HG03280 (cell line): ENCODE measurements around the gene SPINK1.
"Not testable (repeated sequence)": the region's sequence is repeated elsewhere in the genome, so short reads cannot be mapped to it uniquely, and the experiment has no call there.

Experiments used
- ATAC-seq: cut with Tn5 transposase; IDR thresholded peaks from one replicate; pipeline ENCODE4 v1.9.1; 2021; ENCODE audit warnings: mild to moderate bottlenecking, moderate library complexity; ENCODE audit not compliant: unreplicated experiment

Gene SPINK1, protein sequence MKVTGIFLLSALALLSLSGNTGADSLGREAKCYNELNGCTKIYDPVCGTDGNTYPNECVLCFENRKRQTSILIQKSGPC

DNA sequence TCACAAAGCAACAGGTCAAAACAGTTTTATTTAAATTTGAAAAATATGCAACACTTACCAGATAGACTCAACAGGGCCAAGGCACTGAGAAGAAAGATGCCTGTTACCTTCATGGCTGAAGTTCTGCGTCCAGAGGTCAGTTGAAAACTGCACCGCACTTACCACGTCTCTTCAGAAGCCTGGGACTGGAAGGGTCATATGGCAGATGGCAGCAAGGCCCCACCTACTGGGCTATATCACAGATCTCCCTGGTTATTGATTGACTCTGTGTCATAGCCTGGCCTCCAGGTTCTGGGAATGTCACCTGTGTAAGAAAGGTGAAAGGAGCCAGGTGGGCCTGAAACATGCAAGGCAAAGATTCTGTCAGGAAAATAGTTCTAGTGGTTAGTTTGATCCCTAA is at the start of gene SPINK1:
SPINK1 (minus strand) TSS at position 207 of the 400 bp plus-strand sequence; CDS start at position 113, 94 bp downstream.
- ATAC-seq = no peak

- no peak for ATAC-seq
Measured at GRCh38 chr5:147880487-147880886, 49.0 kb upstream of the SPINK1 start.

DNA sequence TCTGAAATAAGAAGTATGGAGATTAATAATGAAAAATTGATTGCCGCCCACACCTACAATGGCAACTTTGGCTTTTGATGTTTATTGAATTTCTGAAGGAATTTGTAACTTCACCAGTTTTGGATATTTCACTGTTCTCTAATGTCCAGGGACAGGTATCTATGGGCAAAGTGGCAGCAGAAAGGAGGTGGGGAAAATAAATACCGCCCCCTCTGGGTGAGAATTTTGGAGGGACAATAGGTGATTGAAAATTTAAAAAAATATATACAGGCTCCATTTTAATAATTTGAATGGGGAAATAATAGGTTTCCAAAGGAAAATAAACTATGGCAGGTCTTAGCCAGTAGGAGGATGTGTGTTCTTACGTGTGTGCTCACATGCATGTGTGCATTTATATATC is 48.3 kb upstream of the SPINK1 start:
- ATAC-seq = no peak

DNA sequence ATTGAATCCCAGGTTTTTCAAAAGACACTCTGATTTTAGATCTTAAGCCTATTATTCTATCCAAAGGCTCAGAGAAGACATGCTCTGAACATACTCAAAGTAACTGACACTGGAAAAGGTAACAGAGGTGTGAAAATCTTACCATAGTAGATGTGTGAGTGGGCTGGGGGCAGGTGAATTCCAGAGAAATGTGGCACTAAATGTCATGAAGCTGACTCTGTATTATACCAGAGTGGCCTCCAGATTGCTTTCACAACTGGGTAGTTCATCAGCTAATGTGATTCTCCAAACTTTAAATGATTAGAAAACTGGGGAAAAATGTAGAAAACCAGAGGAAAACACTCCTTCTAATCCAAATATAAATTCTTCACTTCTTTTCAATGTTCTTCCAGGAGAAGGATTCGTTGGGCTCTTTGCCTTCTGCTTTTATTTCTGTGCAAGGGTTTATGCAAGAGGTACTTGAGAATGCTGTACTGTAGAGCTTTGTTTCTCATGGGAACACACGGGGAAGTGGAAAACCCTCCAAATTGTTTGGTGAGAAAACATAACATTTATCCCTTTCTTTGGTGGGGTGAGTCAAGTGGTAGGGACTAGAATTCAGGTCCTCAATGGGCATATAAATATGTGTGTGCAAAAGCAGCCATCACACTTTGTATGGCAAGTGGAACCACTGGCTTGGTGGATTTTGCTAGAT is 46.7 kb upstream of the SPINK1 start, which contains the start of gene SCGB3A2:
SCGB3A2 (plus strand) TSS at position 646 of the 694 bp plus-strand sequence. CDS start 93 bp downstream, outside the sequence.
- ATAC-seq = no peak

- ATAC-seq = no peak
Measured at GRCh38 chr5:147876626-147877025, 45.2 kb upstream of the SPINK1 start.

GRCh38 chr5:147876141-147876540 is 44.7 kb upstream of the SPINK1 start:
- no peak for ATAC-seq

- no peak for ATAC-seq
Measured at GRCh38 chr5:147874910-147875367, 43.5 kb upstream of the SPINK1 start.

DNA sequence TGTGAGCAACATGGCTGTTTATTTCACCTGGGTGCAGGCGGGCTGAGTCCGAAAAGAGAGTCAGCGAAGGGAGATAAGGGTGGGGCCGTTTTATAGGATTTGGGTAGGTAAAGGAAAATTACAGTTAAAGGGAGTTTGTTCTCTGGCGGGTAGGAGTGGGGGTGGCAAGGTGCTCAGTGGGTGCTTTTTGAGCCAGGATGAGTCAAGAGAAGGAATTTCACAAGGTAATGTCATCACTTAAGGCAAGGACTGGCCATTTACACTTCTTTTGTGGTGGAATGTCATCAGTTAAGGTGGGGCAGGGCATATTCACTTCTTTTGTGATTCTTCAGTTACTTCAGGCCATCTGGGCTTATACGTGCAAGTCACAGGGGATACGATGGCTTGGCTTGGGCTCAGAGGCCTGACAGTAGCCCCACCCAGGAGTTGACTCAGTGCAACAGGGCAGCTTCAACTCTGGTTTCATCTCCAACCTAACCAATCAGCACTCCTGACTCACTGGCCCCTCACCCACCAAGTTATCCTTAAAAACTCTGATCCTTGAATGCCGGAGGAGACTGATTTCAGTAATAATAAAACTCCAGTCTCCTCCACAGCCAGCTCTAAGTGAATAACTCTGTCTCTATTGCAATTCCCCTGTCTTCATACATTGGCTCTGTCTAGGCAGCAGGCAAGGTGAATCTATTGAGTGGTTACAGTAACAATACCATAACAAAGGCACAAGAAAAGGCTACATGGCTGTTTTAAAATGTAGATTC is 42.8 kb upstream of the SPINK1 start:
- ATAC-seq = not testable (repeated sequence)

DNA sequence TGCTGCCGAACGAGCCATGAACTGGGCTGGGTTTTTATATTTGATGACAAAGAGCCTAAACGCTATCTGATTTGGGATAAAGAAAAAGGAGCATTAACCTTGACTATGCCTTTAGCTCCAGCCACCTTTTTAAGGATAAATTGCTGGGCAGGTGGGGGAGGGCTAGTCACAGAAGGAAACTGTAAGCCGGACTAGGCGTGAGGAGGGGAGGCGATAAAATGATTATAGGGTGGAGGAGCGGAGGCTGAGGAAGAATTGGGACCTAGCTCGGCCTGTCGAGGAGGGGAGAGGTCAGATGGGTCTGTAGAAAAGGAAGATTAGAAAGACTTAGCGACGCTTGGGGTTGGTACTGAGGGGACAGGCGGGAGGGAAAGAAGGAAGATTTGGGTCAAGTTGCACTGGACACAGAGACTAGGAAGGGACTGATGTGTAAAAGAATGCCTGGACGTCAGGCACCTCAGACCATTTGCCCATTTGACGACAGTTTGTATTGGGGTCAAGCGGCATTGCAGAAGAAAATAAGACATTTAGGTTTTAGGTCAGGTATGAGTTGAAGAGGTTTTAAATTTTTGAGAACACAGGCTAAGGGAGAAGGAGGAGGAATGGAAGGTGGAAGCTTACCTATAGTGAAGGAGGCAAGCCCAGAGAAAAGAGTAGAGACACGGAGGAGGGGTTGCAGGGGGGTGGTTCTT is 41.4 kb upstream of the SPINK1 start:
- ATAC-seq = not testable (repeated sequence)

- ATAC-seq = not testable (repeated sequence)
Measured at GRCh38 chr5:147871980-147872549, 40.6 kb upstream of the SPINK1 start.

- not testable (repeated sequence) for ATAC-seq
Measured at GRCh38 chr5:147869892-147870291, 38.4 kb upstream of the SPINK1 start.

DNA sequence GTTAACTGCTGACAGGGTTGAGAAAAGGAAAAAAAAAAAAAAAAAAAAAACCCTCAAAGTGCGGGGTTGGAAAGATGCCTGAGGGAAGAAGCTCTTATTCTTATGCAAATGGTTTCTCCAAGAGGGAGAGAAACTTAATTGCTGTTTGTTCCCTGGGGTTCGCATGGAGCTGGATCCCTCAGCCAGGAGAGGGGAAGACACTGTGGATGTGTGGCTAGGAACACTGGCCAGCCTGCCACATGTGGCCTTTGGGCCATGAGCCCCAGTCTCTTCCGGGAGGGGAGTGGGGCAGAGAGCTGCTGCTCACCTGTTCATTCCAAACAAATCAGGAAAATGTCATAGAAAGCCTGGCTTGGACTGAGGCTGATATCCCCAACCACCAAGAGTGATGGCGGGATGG is 37.6 kb upstream of the SPINK1 start:
- no peak for ATAC-seq

DNA sequence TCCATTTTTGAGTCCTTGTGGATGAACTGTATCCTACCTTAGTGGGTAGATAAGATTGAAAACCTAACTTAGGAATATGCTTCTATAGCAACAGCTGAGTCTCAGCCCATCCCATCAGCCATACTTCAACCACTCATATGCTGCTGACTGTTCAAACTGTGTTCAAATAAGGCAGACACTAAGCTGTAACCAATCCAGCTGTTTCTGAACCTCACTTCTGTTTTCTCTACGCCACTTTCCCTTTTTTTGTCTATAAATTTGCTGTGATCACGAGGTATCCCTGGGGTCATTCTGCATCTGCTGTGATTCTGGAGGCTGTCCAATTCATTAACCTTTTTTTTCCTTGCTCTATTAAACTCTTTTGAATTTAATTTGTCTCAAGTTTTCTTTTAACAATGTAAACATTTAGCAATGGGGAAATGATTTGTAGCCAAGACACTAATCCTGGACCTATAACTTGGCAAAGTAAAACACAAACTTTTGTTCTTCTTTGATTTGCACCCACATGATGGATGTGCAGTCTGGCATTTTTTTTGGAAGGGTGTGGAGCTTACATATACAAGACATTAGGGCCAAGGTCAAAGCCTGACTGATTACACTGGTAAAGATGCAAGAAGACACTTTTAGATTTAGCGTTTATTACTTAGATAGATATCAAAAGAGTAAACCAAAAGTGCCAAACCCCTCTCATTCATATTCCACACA is 32.1 kb upstream of the SPINK1 start:
- ATAC-seq = no peak

- no peak for ATAC-seq
Measured at GRCh38 chr5:147860641-147861025, 29.2 kb upstream of the SPINK1 start.

DNA sequence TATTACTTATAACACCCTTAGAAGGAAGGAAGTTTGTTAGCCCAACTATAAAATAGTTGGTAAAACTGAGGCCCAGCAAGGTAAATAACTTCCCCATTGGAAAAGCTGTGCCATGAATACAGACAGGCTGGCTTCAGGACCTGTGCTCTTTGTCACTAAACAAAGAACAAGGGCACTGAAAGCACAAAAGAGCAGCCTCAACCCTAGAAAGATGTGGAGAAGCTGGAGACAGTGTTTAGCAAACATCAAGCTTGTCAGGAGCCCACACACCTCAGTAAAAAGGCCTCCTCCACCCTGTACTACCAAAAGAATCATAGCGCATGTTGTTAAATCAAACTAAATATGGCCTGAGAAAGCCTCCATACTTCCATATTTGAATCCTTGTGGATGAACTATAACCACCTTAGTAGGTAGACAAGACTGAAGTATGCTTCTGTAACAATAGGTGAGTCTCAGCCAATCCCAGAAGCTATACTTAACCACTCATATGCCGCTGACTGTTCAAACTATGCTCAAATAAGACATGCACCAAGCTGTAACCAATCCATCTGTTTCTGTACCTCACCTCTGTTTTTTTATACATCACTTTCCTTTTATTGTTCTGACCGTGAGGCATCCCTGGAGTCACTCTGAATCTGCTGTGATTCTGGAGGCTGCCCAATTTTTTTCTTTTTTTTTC is 28.6 kb upstream of the SPINK1 start:
- no peak for ATAC-seq

DNA sequence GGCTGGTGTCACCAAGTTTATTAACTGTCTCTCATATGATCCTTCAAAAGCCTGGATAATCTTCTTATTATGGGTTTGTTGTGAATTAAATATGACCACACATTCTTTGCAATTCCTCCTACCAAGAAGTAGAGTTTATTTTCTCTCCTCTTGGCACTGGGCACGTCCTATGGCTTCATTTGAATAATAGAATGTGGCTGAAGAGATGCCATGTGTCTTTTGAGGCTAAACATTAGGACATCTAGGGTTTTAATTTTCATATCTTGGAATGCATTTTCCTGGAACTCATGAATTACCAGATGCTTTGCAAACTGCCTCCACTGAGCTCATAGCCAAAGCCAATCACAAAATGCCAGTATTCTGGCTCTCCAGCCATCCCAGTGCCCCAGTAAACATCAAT is 27.1 kb upstream of the SPINK1 start:
- ATAC-seq = no peak

GRCh38 chr5:147857302-147858129 is 26.0 kb upstream of the SPINK1 start:
- ATAC-seq = peak; percentile 91

DNA sequence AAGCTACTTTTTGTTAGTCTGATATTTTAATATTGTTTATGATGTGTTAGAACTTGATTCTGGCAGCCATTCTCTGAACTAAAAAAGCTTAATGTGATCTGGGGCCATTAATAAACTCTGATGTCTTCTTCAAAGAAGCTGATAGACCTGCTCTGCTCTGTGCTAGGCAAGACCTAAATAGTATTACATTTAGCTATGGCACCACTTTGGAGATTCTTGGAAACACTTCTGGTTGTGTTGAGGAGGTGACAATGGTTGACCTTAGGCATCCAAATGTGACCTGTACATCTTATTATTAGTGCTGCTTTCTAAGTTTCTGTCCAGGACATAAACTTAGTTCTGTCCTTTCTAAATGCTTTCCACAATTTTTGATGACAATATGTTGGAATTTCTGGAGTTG is 25.3 kb upstream of the SPINK1 start:
- no peak for ATAC-seq

DNA sequence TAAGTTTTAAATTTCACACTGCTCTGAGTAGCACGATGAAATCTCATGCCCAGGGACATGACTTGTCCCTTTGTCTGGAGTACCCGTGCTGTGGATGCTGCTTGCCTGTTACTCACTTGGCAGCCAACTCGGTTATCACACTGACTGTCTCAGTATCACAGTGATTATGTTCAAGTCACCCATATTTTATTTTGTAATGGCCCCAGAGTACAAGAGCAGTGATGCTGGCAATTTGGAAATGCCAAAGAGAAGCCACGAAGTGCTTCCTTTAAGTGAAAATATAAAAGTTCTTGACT is 24.3 kb upstream of the SPINK1 start:
- ATAC-seq = no peak
